ENCODE results near the gene PGPEP1. TPM values are rescaled to one million over a fixed set of nuclear protein-coding genes. Genes with fewer than 3 reads are reported as not detected.
"Not testable (repeated sequence)": the region's sequence is repeated elsewhere in the genome, so short reads cannot be mapped to it uniquely, and the experiment has no call there.

PGPEP1 gene
- polyA plus RNA-seq, 3 donors, result 18.9 to 21.0 (median 21.0) TPM

GRCh38 chr19:18330868-18331267, 9.5 kb upstream of the PGPEP1 start:
- DNase-seq (ENCODE audit: low read depth in 3 of 3, low spot score in 2 of 3), result no peak

- DNase-seq (ENCODE audit: low read depth in 3 of 3, low spot score in 2 of 3), result no peak
Observed at GRCh38 chr19:18332917-18333530, 7.4 kb upstream of the PGPEP1 start.

GRCh38 chr19:18333680-18334079, 6.7 kb upstream of the PGPEP1 start:
- no peak for DNase-seq (ENCODE audit: low read depth in 3 of 3, low spot score in 2 of 3)

GRCh38 chr19:18336121-18336520, 4.3 kb upstream of the PGPEP1 start:
- no peak for DNase-seq (ENCODE audit: low read depth in 3 of 3, low spot score in 2 of 3)

GRCh38 chr19:18338541-18338940, 1.9 kb upstream of the PGPEP1 start:
- no peak for DNase-seq (ENCODE audit: low read depth in 3 of 3, low spot score in 2 of 3)

GRCh38 chr19:18339723-18340122, 675 bp upstream of the PGPEP1 start:
- DNase-seq (ENCODE audit: low read depth in 3 of 3, low spot score in 2 of 3), result no peak

- DNase-seq (ENCODE audit: low read depth in 3 of 3, low spot score in 2 of 3), result no peak
Observed at GRCh38 chr19:18340990-18341868, 831 bp downstream of the PGPEP1 start.

GRCh38 chr19:18342090-18342632, 1.8 kb downstream of the PGPEP1 start:
- no peak for DNase-seq (ENCODE audit: low read depth in 3 of 3, low spot score in 2 of 3)

GRCh38 chr19:18344582-18344950, 4.2 kb downstream of the PGPEP1 start:
- DNase-seq (ENCODE audit: low read depth in 3 of 3, low spot score in 2 of 3), result no peak

- no peak for DNase-seq (ENCODE audit: low read depth in 3 of 3, low spot score in 2 of 3)
Observed at GRCh38 chr19:18345296-18345695, 4.9 kb downstream of the PGPEP1 start.

GRCh38 chr19:18346091-18346490, 5.7 kb downstream of the PGPEP1 start:
- DNase-seq (ENCODE audit: low read depth in 3 of 3, low spot score in 2 of 3), result no peak

- no peak for DNase-seq (ENCODE audit: low read depth in 3 of 3, low spot score in 2 of 3)
Observed at GRCh38 chr19:18348171-18348570, 7.8 kb downstream of the PGPEP1 start.

GRCh38 chr19:18348818-18349339, 8.5 kb downstream of the PGPEP1 start:
- DNase-seq (ENCODE audit: low read depth in 3 of 3, low spot score in 2 of 3), result not testable (repeated sequence)

GRCh38 chr19:18349524-18350128, 9.2 kb downstream of the PGPEP1 start:
- no peak for DNase-seq (ENCODE audit: low read depth in 3 of 3, low spot score in 2 of 3)

- no peak for DNase-seq (ENCODE audit: low read depth in 3 of 3, low spot score in 2 of 3)
Observed at GRCh38 chr19:18350490-18350889, 10.1 kb downstream of the PGPEP1 start.

GRCh38 chr19:18351544-18351943, 11.1 kb downstream of the PGPEP1 start:
- no peak for DNase-seq (ENCODE audit: low read depth in 3 of 3, low spot score in 2 of 3)

GRCh38 chr19:18353378-18354005, 13.1 kb downstream of the PGPEP1 start:
- DNase-seq (ENCODE audit: low read depth in 3 of 3, low spot score in 2 of 3), result no peak

- DNase-seq (ENCODE audit: low read depth in 3 of 3, low spot score in 2 of 3), result not testable (repeated sequence)
Observed at GRCh38 chr19:18354743-18355142, 14.3 kb downstream of the PGPEP1 start.

GRCh38 chr19:18357041-18357440, 16.6 kb downstream of the PGPEP1 start:
- DNase-seq (ENCODE audit: low read depth in 3 of 3, low spot score in 2 of 3), result no peak

GRCh38 chr19:18361646-18362045, 21.2 kb downstream of the PGPEP1 start:
- no peak for DNase-seq (ENCODE audit: low read depth in 3 of 3, low spot score in 2 of 3)
